Measurements from ENCODE around the gene AMMECR1. TPM values are rescaled to one million over a fixed set of nuclear protein-coding genes. Genes with fewer than 3 reads are reported as not detected.
"Not testable (repeated sequence)": the region's sequence is repeated elsewhere in the genome, so short reads cannot be mapped to it uniquely, and the experiment has no call there.

Gene AMMECR1
- total and polyA plus RNA-seq, 2 of the 4 experiments (the other 2 are of a cell fraction): 7.0 to 11.3 TPM

DNA sequence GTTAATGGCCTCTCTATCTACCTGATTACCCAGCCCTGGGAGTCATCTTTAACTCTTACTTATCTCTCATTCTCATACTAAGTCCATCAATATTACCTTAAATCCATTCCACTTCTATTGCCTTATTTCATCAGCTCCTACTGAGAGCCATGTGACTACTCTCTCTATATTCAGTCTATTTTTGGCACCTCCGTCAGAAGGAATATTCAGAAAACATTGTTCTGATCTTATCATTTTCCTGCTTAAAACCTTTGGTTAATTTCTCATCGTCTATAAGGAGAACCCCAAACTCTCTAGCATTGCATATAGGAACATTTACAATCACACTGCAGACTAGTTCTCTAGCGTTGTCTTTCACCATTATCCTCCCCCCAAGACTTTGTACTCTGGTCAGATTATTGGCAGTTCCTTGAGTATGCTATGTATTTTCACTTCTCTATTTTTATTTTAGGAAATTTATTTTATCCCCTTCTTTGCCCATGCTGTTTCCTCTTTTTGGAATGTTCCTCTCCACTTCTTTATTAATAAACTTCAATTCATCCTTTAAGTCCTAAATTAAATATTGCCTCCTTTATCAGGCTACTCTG is 13.7 kb upstream of the AMMECR1 start:
- H3K18ac ChIP-seq (ENCODE audit: low read depth, low read length): no peak overlapping the region
- H4K20me1 ChIP-seq (ENCODE audit: insufficient read depth, low read length): no peaks in the 10 kb centered on the region
- in situ Hi-C loops (cut with MboI; ENCODE audit: low sequenced_read_pairs) (no loop called here), dilution Hi-C loops (cut with HindIII; ENCODE audit: low sequenced_read_pairs, unreplicated experiment) (no loop called here), intact Hi-C loops (cut with micrococcal nuclease) (no loop called here)
- no peaks in the 10 kb centered on the region for H3K79me1 ChIP-seq (ENCODE audit: low read depth in 1 of 2, low read length in 2 of 2)
- no peak overlapping the region for H2BK120ac ChIP-seq (ENCODE audit: low read depth, low read length)
- no peaks in the 10 kb centered on the region for H3K36me3 ChIP-seq (ENCODE audit: control insufficient read depth, insufficient read depth, low read length)
- no peak overlapping the region for H2AK5ac ChIP-seq (ENCODE audit: low read depth, low read length)
- H2AFZ ChIP-seq (replicated peaks; ENCODE audit: low read length, poor library complexity): no peak overlapping the region
- no peak overlapping the region for H2BK15ac ChIP-seq (ENCODE audit: low read depth, low read length)
- H3K4ac ChIP-seq (ENCODE audit: low read depth, low read length): no peak overlapping the region
- ChIA-PET CTCF (no interaction called here), POLR2A (ENCODE audit: unreplicated experiment) (no interaction called here)
- H3K27ac ChIP-seq (ENCODE audit: insufficient read depth, low read length): no peak overlapping the region
- no peak for DNase-seq
- H4K5ac ChIP-seq (ENCODE audit: low read depth, low read length): no peak overlapping the region
- H3K4me3 ChIP-seq (ENCODE audit: insufficient read depth, low read depth, low read length): no peak overlapping the region
- H2BK5ac ChIP-seq (ENCODE audit: low read depth, low read length, poor library complexity, severe bottlenecking): no peak overlapping the region
- BruUV-seq (replicated peaks): no TSS peak
- WGBS, 2 experiments (ENCODE audit: extremely low coverage in 2 of 2, insufficient read length in 1 of 2): 40% methylated on average over 1 of the region's 3 CpGs; no CpG with 5 or more reads in 1 of the 2 experiments
- H3K14ac ChIP-seq (replicated peaks; ENCODE audit: low read depth, low read length): no peak overlapping the region
- H4K91ac ChIP-seq (ENCODE audit: insufficient read depth, low read depth, low read length): no peak overlapping the region
- H3K4me2 ChIP-seq (ENCODE audit: low read depth, low read length): no peak overlapping the region
- no peak for ATAC-seq (ENCODE audit: low read depth)
- H3K56ac ChIP-seq (ENCODE audit: extremely low read depth, insufficient read depth, low read length): no peak overlapping the region
- no peak overlapping the region for H2BK20ac ChIP-seq (ENCODE audit: low read depth, low read length)
- H3K23ac ChIP-seq (ENCODE audit: low read depth, low read length): no peak overlapping the region
- H3K4me1 ChIP-seq (ENCODE audit: control insufficient read depth, insufficient read depth, low read length): no peaks in the 10 kb centered on the region
- no peak for TF ChIP-seq MXI1 (IDR thresholded peaks at IDR 0.05; ENCODE audit: borderline replicate concordance, low read depth, low read length)
- no peaks in the 10 kb centered on the region for H3K9me1 ChIP-seq (ENCODE audit: insufficient read depth, low read length)
- no peak overlapping the region for H4K8ac ChIP-seq (ENCODE audit: low read depth in 2 of 2, low read length in 2 of 2)
- H3K9ac ChIP-seq (ENCODE audit: low read depth, low read length): no peak overlapping the region
- H3K9me3 ChIP-seq (ENCODE audit: control insufficient read depth, insufficient read depth, low read length): no peaks in the 10 kb centered on the region
- H2AK9ac ChIP-seq (replicated peaks; ENCODE audit: low read depth, low read length, poor library complexity): no peak overlapping the region
- peaks cover 2% of the 10 kb centered on the region; the same call in 1 of the 2 replicates for H3K27me3 ChIP-seq (ENCODE audit: control insufficient read depth, insufficient read depth, low read length)

DNA sequence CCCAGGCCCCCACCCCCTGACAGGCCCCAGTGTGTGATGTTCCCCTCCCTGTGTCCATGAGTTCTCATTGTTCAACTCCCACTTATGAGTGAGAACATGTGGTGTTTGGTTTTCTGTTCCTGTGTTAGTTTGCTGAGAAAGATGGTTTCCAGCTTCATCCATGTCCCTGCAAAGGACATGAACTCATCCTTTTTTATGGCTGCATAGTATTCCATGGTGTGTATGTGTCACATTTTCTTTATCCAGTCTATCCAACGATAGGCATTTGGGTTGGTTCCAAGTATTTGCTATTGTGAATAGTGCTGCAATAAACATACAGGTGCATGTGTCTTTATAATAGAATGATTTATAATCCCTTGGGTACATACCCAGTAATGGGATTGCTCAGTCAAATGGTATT is 10.7 kb upstream of the AMMECR1 start:
- H3K56ac ChIP-seq (ENCODE audit: extremely low read depth, insufficient read depth, low read length); H2AFZ ChIP-seq (replicated peaks; ENCODE audit: low read length, poor library complexity); H4K8ac ChIP-seq (ENCODE audit: low read depth in 2 of 2, low read length in 2 of 2); ATAC-seq (ENCODE audit: low read depth); in situ Hi-C loops (cut with MboI; ENCODE audit: low sequenced_read_pairs); H3K4me3 ChIP-seq (ENCODE audit: insufficient read depth, low read depth, low read length); H3K27me3 ChIP-seq (ENCODE audit: control insufficient read depth, insufficient read depth, low read length); H3K4me1 ChIP-seq (ENCODE audit: control insufficient read depth, insufficient read depth, low read length); H3K18ac ChIP-seq (ENCODE audit: low read depth, low read length); intact Hi-C loops (cut with micrococcal nuclease); dilution Hi-C loops (cut with HindIII; ENCODE audit: low sequenced_read_pairs, unreplicated experiment); DNase-seq; H3K27ac ChIP-seq (ENCODE audit: insufficient read depth, low read length); H2BK120ac ChIP-seq (ENCODE audit: low read depth, low read length); H3K23ac ChIP-seq (ENCODE audit: low read depth, low read length); H3K9me1 ChIP-seq (ENCODE audit: insufficient read depth, low read length); H3K9ac ChIP-seq (ENCODE audit: low read depth, low read length); H2BK15ac ChIP-seq (ENCODE audit: low read depth, low read length); H3K4me2 ChIP-seq (ENCODE audit: low read depth, low read length); CTCF ChIA-PET; H4K20me1 ChIP-seq (ENCODE audit: insufficient read depth, low read length); H3K9me3 ChIP-seq (ENCODE audit: control insufficient read depth, insufficient read depth, low read length); H2AK5ac ChIP-seq (ENCODE audit: low read depth, low read length); BruUV-seq (replicated peaks); H3K14ac ChIP-seq (replicated peaks; ENCODE audit: low read depth, low read length); H3K4ac ChIP-seq (ENCODE audit: low read depth, low read length); H3K36me3 ChIP-seq (ENCODE audit: control insufficient read depth, insufficient read depth, low read length); POLR2A ChIA-PET (ENCODE audit: unreplicated experiment); H4K5ac ChIP-seq (ENCODE audit: low read depth, low read length); H2BK5ac ChIP-seq (ENCODE audit: low read depth, low read length, poor library complexity, severe bottlenecking); H2BK20ac ChIP-seq (ENCODE audit: low read depth, low read length); H4K91ac ChIP-seq (ENCODE audit: insufficient read depth, low read depth, low read length); H3K79me1 ChIP-seq (ENCODE audit: low read depth in 1 of 2, low read length in 2 of 2); H2AK9ac ChIP-seq (replicated peaks; ENCODE audit: low read depth, low read length, poor library complexity): not testable (repeated sequence)
- no CpG with 5 or more reads among the region's 1 CpG for WGBS, 2 experiments (ENCODE audit: extremely low coverage in 2 of 2, insufficient read length in 1 of 2)
